NOMO-1 treated with DMSO at 0.1 percent for 48 hours (cell line): ENCODE data around the gene BACH1.
A peak's percentile ranks its signal among the peaks of the same experiment; 100 is the strongest.

ENCODE experiments used
- DNase-seq: peaks from one replicate; lab custom pipeline; 2025; ENCODE audit not compliant: unreplicated experiment; lab: John Stamatoyannopoulos, UW

BACH1 gene

DNA sequence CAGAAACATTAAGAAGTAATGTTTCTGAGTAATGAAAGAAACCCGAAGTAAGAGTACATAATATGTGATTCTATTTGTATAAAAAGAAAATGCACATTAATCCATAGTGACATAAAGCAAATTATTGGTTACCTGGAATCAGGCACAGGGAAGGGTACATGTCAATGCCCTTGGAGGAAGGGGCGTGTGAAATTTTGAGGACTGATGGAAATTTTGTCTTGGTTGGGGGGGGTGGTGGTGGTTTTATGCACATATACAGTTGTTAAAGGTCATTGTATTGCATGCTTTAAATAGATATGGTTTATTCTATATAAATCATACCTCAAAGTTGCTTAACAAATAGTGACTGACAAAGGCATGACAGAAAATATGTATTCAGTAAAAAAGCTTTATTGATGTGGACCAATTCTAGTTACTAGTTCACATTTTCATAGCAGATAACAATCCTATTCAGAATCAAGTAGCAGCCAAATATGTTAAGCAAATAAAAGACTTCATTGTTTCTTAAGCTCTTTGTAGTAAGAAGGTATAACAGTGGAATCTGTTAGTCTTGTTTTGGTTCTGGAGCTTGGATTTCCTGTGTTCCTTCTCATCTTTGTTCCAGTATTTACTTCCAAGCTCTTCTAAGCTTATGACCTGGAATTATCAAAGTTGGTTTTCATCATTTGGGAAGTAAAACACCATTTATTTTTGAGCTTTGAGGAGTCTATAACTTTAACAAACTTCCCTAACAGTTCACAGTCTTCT lies 15.1 kb downstream of the BACH1 start:
- DNase-seq: no peak

DNA sequence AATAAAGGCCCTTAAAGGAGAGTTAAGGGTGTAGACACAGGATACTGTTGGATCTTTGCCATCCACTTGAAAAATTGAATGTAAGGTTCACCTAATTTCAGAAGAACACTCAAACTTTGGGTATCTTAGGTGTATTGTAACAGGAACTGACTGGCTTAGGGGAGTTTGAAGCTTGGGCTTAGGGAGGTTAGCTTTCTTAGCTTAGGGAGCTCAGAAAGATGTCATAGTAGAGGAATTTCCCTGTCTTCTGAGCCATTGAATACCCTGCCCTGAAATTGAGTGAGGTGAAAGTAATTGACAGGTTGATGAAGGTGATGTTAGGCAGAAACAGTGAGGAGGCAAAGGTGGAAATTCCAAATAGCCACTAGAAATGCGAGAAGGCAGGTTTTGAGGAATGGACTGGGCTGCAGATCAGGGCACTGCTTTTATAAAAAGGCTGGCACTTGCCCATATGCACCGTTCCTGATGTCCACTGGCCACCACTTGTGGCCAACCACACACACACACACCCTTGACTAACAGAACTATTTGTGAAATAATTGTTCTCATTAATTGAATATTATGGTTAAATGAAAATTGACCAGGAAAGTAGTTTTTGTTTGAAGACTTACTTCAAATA lies 16.5 kb downstream of the BACH1 start:
- DNase-seq: no peak

DNA sequence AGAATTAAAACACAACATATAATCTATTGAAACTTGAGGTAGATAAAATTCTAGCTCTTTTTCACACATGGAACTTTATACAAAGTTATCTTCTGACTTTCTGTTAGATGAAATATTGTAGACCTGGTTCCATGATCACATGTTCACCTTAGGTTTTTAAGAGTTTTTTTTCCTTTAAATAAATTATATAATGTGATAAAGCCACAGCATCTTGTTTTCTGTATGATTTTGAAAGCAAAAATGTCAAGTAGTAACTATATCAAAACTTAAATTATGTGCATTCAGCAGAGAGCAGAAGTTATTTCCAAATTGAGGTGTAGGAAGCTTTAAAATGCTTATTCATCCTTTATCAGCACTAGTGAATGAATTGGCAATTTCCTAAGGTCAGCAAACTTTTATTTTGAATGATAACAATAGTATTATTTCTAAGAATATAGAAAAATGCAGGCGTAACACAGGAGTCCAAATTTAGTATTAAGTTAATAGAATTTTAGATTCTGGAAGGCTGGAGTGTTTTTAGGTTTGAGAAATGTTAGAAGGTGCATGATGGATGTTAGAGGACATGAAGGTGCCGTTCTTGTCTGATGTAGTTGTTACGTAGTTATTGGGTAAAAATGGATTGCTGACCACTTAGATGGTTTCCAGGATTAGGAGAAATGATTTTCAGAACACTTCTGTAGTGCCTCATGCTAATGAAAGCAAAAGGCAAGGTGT lies 17.5 kb downstream of the BACH1 start:
- DNase-seq: no peak

DNA sequence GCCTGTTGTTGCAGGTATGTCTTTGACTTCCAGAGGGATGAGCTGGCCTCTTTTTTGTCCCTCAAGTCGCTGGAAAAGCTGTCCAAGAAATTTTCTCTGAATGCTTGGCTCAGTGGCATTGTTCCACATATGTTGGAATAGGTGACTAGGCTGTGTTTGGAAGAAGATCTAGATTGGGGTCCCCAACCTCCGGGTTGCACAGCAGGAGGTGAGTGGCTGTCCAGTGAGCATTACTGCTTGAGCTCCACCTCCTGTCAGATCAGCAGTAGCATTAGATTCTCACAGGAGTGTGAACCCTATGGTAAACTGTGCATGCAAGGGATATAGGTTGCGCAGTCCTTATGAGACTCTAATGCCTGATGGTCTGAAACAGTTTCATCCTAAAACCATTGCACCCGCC lies 18.1 kb downstream of the BACH1 start:
- no peak for DNase-seq

DNA sequence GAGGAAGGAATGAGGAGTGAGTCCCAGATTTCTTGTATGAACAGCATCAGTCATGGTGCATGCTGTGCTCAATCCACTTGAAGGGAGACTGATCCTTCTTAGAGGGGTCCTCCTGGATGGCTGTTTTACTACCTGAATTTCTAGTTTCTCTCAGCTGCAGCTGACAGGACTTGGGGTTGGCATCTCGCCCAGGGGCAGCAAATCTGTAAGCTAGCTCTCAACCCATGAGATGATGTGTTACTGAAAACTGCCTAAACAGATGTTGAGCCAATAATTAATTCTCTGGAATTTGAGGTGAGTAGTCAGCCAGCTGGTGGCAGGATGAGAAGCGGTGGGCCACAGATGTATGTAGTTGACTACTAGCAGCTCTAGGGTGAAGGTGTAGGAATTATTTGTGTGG lies 19.6 kb downstream of the BACH1 start:
- no peak for DNase-seq

DNA sequence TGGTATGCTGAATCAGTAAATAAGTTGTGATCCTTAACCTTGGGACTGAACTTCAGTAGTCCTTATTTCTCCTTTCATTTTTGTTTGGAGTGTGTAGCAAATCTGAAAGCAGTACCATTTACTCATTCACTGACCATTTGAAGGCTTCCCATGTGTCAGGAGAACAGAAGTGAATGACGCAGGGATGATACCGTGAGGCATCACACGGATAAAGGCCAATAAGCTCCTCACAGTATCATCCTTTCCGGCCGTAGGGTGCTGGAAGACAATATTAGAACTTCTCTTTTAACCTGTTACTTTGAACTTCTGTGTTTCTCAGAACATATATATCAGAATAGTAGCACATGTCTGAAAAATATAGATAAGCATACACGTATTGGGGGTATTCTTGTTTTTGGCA lies 21.3 kb downstream of the BACH1 start:
- no peak for DNase-seq

DNA sequence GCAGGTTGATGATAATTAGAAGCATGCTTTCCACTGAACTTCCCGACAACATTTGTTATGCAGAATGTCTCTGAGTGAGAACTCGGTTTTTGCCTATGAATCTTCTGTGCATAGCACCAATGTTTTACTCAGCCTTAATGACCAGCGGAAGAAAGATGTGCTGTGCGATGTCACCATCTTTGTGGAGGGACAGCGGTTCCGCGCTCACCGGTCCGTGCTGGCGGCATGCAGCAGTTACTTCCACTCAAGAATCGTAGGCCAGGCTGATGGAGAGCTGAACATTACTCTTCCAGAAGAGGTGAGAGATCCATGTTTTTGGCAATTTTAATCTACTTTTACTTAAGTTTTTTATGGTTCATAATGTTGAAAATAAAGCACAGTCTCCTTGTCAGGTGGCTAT lies 22.5 kb downstream of the BACH1 start:
- no peak for DNase-seq

DNA sequence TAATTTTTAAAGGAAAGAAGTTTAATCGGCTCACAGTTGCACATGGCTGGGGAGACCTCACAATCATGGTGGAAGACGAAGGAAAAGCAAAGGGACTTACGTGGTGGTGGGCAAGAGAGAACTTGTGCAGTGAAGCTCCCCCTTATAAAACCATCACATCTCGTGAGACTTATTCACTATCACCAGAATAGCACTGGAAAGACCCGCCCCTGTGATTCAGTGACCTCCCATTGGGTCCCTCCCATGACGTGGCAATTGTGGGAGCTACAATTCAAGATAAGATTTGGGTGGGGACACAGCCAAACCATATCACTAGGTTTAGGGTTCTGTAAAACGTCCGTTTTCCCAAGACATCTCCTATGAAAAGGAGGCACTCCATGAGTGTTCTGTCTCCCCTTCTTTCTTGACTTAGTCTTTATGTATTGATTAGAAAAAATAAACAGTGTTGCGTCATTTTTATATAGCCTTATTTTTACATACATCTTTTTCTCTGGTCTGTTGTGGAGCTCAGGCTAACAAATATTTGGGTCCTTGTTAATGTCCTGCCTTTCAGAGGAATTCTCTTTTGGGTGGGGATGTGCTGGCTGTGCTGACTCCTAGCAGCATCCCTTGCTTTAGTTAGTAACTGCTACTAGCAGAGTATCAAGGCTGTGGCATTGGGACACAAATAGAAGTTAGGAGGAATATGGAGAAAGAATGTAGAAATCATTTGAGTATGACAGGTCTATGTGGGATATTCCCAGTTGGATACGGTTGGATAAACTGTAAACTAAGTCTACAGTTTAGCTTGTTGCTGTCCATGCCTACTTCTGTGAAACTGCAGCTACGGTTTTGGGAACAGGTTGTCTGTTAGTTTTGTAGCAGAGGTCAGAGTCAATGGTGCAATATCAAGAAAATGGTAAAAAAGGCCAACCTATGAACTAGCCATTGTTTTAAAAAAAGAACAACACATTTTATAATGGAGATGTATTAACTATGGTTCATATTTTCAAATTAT lies 23.5 kb downstream of the BACH1 start:
- DNase-seq: no peak

DNA sequence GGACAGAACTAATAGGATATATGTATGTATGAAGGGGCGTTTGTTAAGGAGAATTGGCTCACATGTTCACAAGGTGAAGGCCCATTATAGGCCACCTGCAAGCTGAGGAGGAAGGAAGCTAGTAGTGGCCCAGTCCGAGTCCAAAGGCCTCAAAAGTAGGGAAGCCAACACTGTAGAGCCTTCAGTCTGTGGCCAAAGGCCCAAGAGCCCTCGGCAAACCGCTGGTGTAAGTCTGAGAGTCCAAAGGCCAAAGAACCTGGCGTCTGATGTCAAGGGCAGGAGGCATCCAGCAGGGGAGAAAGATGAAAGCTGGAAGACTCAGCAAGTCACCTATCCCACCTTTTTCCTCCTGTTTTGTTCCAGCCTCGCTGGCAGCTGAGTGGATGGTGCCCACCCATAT lies 24.5 kb downstream of the BACH1 start:
- no peak for DNase-seq

DNA sequence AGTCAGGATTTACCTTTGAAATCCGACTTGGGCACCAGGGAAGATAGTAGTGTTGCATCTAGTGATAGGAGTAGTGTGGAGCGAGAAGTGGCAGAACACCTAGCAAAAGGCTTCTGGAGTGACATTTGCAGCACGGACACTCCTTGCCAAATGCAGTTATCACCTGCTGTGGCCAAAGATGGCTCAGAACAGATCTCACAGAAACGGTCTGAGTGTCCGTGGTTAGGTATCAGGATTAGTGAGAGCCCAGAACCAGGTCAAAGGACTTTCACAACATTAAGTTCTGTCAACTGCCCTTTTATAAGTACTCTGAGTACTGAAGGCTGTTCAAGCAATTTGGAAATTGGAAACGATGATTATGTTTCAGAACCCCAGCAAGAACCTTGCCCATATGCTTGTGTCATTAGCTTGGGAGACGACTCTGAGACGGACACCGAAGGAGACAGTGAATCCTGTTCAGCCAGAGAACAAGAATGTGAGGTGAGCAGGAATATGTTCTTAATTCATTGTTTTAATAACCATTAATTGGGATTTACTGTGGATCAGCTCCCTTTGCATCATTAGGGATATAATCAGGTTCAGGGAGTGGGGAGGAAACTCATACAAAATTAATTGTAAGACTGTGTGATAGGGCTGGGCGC lies 28.3 kb downstream of the BACH1 start:
- DNase-seq: no peak

DNA sequence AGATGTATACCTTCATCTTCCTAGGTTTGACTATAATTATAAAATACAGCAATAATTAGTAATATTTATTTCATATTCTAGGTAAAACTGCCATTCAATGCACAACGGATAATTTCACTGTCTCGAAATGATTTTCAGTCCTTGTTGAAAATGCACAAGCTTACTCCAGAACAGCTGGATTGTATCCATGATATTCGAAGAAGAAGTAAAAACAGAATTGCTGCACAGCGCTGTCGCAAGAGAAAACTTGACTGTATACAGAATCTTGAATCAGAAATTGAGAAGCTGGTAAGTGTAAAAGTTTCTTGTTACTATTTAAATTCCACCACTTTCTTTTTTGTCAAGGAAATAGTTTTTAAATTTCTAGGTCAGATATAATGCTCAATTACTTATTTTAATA lies 30.7 kb downstream of the BACH1 start:
- no peak for DNase-seq

DNA sequence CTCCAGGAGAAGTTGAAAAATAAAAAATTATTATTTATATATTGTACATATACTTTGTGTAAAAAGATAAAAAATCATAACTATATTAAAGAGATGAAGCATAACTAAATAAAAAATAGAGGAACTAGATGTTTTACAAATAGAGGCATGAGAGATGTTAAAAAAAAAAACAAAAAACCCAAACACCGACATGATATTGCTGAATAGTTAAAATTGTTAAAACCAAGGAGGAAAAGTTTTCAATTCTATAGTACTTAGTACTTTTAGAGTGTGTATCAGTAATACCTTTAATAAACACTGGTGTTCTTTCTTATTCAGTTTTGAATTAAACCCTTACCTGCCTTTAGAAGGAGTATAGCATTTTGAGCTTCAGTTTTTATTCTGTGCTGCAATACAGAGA lies 32.1 kb downstream of the BACH1 start:
- DNase-seq: no peak

DNA sequence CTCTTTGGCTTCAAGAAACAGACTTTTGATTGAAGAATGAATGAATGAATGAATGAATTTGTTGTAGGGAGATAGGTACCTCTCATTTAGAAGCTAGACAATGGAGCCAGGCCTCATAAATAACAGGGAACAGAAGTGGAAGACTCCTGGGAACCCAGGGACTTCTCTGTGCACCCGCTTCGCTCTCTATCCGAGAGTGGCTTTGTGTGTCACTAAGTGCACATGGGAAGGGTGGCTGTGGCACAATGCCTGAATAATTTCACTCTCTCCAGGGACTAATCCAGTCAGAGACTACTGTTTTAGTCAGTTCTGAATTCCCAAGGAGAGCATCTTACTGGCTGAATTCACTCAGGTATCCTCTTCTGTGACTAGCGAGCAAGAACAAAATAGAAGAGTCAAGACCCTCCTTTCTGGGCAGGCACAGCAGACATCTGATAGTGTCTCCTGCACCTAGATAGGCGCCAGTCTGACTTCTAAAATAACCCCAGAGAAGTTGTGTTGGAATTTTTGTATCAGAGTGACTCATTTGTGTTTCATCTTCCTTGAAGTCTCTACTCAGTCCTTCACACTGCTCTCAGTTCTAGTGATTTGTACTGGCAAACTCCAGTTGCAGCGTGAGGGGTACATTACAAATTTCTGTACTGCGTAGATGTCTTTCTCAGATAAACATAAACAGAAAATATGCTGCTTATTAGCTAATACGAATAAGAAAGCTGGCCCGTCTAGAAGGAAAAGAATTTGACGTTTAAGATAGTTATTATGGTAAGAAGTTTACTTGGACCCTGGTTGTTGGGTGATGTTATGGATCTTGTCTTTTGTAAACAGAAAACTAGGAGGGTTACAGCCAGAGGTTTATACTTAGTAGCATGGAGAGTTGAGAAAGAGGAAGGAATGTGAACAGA lies 34.0 kb downstream of the BACH1 start:
- DNase-seq: no peak

DNA sequence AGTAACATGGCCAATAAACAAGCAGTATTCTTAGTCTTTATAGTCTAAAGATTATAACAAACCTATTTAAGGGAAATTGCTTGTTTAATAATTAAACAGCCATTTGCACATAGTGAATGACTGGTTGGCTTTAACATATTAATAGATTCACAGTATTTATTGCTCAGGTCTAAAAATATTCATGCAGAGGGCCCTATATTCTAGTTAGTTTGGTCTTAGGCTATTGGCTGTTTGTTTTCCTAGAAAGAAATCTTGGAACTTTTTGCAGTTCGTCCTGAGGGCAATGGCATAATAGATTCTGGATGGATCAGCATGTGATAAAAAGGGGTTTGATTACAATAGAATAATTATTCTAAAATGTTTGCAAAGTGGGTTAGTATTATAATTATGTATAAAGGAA lies 34.7 kb downstream of the BACH1 start:
- no peak for DNase-seq

DNA sequence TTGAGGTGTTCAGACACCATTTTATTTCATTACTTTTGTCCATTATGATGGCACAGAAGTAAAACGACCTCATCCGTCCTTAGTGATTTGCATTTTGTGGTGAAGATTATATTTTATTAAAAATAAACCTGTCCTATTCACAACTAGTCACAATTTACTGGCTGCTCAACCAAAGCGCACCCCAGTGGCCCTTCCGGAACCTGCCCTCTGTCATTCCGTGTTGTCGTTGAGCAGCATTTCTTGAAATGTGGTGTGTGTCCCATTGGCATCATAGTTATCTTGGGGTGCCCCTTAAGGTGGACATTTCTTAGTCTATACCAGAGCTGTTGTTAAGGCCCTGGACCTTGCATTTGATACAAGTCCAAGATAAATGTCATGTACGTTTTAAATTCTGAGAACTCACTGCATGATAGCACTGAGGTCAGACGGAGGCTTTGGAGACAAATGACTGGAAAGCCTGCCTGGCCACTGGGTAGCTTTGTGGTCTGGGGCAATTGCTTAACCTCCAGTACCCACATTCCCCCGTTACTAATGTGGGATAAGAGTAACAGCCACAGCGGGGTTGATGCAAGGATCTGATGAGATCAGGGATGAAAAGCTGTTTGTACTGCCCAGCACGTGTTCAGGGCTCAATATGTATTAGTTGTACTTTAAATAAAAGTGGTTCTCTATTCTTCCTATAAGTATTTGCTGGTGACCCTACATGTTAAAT lies 36.2 kb downstream of the BACH1 start:
- DNase-seq: peak; percentile 21

DNA sequence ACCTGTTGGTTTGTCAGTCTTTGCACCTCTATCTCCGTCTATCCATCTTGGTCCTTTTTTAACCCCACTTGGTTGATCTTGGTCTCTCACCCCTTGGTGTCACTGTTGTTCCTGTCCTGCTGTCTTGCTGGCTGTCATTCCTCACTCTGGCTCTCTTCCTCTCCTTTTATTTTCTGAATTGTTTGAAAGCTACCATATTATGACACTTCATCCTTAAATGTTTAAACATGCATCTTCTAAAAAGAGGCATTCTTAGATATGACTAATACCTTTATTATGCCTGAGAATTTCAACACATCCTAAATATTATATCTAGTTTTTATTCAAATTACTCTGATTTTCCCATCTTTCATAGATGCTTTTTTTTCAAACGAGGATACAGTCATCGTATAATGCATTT lies 37.0 kb downstream of the BACH1 start:
- no peak for DNase-seq

DNA sequence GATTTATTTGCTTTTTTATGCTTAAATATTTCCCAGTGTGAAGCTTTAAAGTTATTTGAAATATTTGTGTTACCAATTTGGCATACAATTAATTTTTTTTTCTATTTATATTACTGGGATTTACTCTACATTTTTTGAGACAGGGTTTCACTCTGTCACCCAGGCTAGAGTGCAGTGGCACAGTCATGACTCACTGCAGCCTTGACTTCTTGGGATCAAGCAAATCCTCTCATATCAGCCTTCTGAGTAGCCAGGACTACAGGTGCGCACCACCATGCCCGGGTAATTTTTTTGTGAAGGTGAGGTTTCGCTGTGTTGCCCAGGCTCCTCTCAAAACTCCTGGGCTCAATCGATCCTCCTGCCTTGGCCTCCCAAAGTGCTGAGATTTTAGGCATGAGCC lies 39.5 kb downstream of the BACH1 start:
- no peak for DNase-seq

DNA sequence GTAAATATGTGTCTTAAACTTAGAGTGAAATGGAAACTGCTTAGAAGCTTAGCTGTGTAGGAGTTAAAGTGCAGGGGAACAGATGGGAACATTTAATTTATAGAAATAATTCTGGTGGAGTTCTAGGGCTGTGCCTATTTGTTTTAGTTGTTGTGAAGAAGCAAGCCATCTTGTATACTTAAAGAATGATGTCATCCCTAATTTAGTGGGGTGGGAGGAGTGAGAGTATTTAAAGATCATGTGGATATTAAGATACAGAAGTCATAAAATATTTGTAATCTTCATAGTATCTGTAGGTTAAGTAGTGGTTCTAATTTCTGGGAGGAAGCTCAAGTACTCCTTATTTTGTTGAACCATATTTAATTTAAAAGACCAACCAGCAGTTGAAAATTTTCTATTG lies 41.5 kb downstream of the BACH1 start:
- DNase-seq: no peak

DNA sequence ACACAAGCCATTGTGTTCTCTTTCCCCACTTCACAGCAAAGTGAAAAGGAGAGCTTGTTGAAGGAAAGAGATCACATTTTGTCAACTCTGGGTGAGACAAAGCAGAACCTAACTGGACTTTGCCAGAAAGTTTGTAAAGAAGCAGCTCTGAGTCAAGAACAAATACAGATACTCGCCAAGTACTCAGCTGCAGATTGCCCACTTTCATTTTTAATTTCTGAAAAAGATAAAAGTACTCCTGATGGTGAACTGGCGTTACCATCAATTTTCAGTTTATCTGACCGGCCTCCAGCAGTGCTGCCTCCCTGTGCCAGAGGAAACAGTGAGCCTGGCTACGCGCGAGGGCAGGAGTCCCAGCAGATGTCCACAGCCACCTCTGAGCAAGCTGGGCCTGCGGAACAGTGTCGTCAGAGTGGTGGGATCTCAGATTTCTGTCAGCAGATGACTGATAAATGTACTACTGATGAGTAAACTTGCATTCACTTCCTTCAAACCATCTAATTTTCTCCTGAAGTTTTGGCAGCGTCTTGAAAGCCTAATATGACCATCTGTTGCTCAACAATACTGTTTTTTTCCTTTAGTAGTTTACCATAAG lies 43.7 kb downstream of the BACH1 start:
- peak; percentile 50 for DNase-seq
